ENCODE measurements around the gene MACROD2.
A peak's percentile ranks its signal among the peaks of the same experiment; 100 is the strongest.

The MACROD2 gene

GRCh38 chr20:14612391-14612790 lies 617.1 kb downstream of the MACROD2 start:
- DNase-seq: peak; percentile 2

- no peak for DNase-seq
These were observed 620.7 kb downstream of the MACROD2 start for GRCh38 chr20:14616003-14616402.

GRCh38 chr20:14617123-14617522 lies 621.8 kb downstream of the MACROD2 start:
- no peak for DNase-seq

- DNase-seq: no peak
These were observed 624.1 kb downstream of the MACROD2 start for GRCh38 chr20:14619411-14619810.

GRCh38 chr20:14622796-14623195 lies 627.5 kb downstream of the MACROD2 start:
- no peak for DNase-seq

GRCh38 chr20:14631011-14631410 lies 635.7 kb downstream of the MACROD2 start:
- no peak for DNase-seq

- no peak for DNase-seq
These were observed 637.6 kb downstream of the MACROD2 start for GRCh38 chr20:14632906-14633305.

GRCh38 chr20:14633507-14633906 lies 638.2 kb downstream of the MACROD2 start:
- DNase-seq: no peak

GRCh38 chr20:14634665-14635064 lies 639.3 kb downstream of the MACROD2 start:
- DNase-seq: no peak

GRCh38 chr20:14637441-14637840 lies 642.1 kb downstream of the MACROD2 start:
- DNase-seq: no peak

GRCh38 chr20:14643146-14643545 lies 647.8 kb downstream of the MACROD2 start:
- no peak for DNase-seq

GRCh38 chr20:14643556-14643955 lies 648.2 kb downstream of the MACROD2 start:
- DNase-seq: no peak

GRCh38 chr20:14644306-14645097 lies 649.2 kb downstream of the MACROD2 start:
- peak; percentile 4 for DNase-seq

GRCh38 chr20:14647016-14647415 lies 651.7 kb downstream of the MACROD2 start:
- DNase-seq: no peak

GRCh38 chr20:14649662-14650061 lies 654.3 kb downstream of the MACROD2 start:
- DNase-seq: no peak

GRCh38 chr20:14657266-14658005 lies 662.1 kb downstream of the MACROD2 start:
- peak; percentile 49 for DNase-seq

GRCh38 chr20:14664101-14664500 lies 668.8 kb downstream of the MACROD2 start:
- DNase-seq: no peak

- no peak for DNase-seq
These were observed 671.4 kb downstream of the MACROD2 start for GRCh38 chr20:14666696-14667095.

GRCh38 chr20:14667226-14667625 lies 671.9 kb downstream of the MACROD2 start:
- no peak for DNase-seq

GRCh38 chr20:14672066-14672465 lies 676.8 kb downstream of the MACROD2 start:
- no peak for DNase-seq

- no peak for DNase-seq
These were observed 677.8 kb downstream of the MACROD2 start for GRCh38 chr20:14673164-14673563.

GRCh38 chr20:14677455-14677854 lies 682.1 kb downstream of the MACROD2 start:
- DNase-seq: no peak

GRCh38 chr20:14685183-14685582 lies 689.9 kb downstream of the MACROD2 start:
- no peak for DNase-seq

GRCh38 chr20:14687313-14687712 lies 692.0 kb downstream of the MACROD2 start:
- no peak for DNase-seq
